ENCODE results near the gene AIP.

The AIP gene

GRCh38 chr11:67493548-67494370, 10.9 kb downstream of the AIP start:
- no peak for DNase-seq (ENCODE audit: low spot score)

GRCh38 chr11:67494371-67495233, 11.8 kb downstream of the AIP start:
- no peak for DNase-seq (ENCODE audit: low spot score)

- DNase-seq (ENCODE audit: low spot score): no peak
These were observed 12.6 kb downstream of the AIP start for GRCh38 chr11:67495234-67496005.

- no peak for DNase-seq (ENCODE audit: low spot score)
These were observed 13.3 kb downstream of the AIP start for GRCh38 chr11:67496113-67496512.

GRCh38 chr11:67497656-67498291, 14.9 kb downstream of the AIP start:
- peak; percentile 34 for DNase-seq (ENCODE audit: low spot score)

- peak; percentile 42 for DNase-seq (ENCODE audit: low spot score)
These were observed 15.7 kb downstream of the AIP start for GRCh38 chr11:67498544-67498972.

GRCh38 chr11:67499808-67500483, 17.1 kb downstream of the AIP start:
- DNase-seq (ENCODE audit: low spot score): peak; percentile 53

GRCh38 chr11:67500484-67500821, 17.6 kb downstream of the AIP start:
- DNase-seq (ENCODE audit: low spot score): no peak

GRCh38 chr11:67500831-67501715, 18.2 kb downstream of the AIP start:
- DNase-seq (ENCODE audit: low spot score): no peak

- DNase-seq (ENCODE audit: low spot score): peak; percentile 53
These were observed 19.0 kb downstream of the AIP start for GRCh38 chr11:67501854-67502253.

GRCh38 chr11:67502328-67502979, 19.6 kb downstream of the AIP start:
- DNase-seq (ENCODE audit: low spot score): peak; percentile 60

GRCh38 chr11:67503119-67504004, 20.5 kb downstream of the AIP start:
- DNase-seq (ENCODE audit: low spot score): peak; percentile 66

GRCh38 chr11:67504005-67504949, 21.5 kb downstream of the AIP start:
- DNase-seq (ENCODE audit: low spot score): peak; percentile 68

- DNase-seq (ENCODE audit: low spot score): peak; percentile 83
These were observed 22.2 kb downstream of the AIP start, which contains the start of gene PITPNM1 for GRCh38 chr11:67504950-67505581. Gene PITPNM1, minus strand, starts transcription at chr11:67505363. Its CDS starts 1,183 bp downstream, at chr11:67504180.

- peak; percentile 85 for DNase-seq (ENCODE audit: low spot score)
These were observed 23.0 kb downstream of the AIP start for GRCh38 chr11:67505605-67506396.

All from left forelimb (tissue), 1 donor.